HTERT RPE-1 (cell line): ENCODE measurements around the gene IRF8.
"Not testable (repeated sequence)": the region's sequence is repeated elsewhere in the genome, so short reads cannot be mapped to it uniquely, and the experiment has no call there.

Source experiments
- in situ Hi-C: fragments of 300-500 bp; cut with MboI; formaldehyde crosslinking; loops from 4 replicates; pipeline ENCODE4 v1.14.3; 2020; ENCODE audit warnings: low sequenced_read_pairs

Gene IRF8

GRCh38 chr16:85891776-85892166 is 7.2 kb upstream of the IRF8 start:
- in situ Hi-C loops = no loop called here

GRCh38 chr16:85892760-85893159 is 6.2 kb upstream of the IRF8 start:
- in situ Hi-C loops = no loop called here

GRCh38 chr16:85894266-85894665 is 4.7 kb upstream of the IRF8 start:
- in situ Hi-C loops = no loop called here

- in situ Hi-C loops = no loop called here
Measured at GRCh38 chr16:85897382-85897781, 1.6 kb upstream of the IRF8 start.

- in situ Hi-C loops = no loop called here
Measured at GRCh38 chr16:85899444-85899843, 482 bp downstream of the IRF8 start.

- in situ Hi-C loops = no loop called here
Measured at GRCh38 chr16:85900027-85900792, 1.2 kb downstream of the IRF8 start.

GRCh38 chr16:85901110-85901509 is 2.1 kb downstream of the IRF8 start:
- in situ Hi-C loops = no loop called here

- in situ Hi-C loops = no loop called here
Measured at GRCh38 chr16:85901773-85902365, 2.9 kb downstream of the IRF8 start.

GRCh38 chr16:85902366-85903155 is 3.6 kb downstream of the IRF8 start:
- in situ Hi-C loops = no loop called here

GRCh38 chr16:85903559-85903958 is 4.6 kb downstream of the IRF8 start:
- in situ Hi-C loops = no loop called here

GRCh38 chr16:85905110-85906095 is 6.4 kb downstream of the IRF8 start:
- in situ Hi-C loops = no loop called here

GRCh38 chr16:85906349-85906748 is 7.4 kb downstream of the IRF8 start:
- in situ Hi-C loops = no loop called here

- in situ Hi-C loops = not testable (repeated sequence)
Measured at GRCh38 chr16:85907231-85907630, 8.3 kb downstream of the IRF8 start.

- in situ Hi-C loops = no loop called here
Measured at GRCh38 chr16:85908444-85908843, 9.5 kb downstream of the IRF8 start.

- in situ Hi-C loops = no loop called here
Measured at GRCh38 chr16:85908889-85909589, 10.1 kb downstream of the IRF8 start.

- in situ Hi-C loops = no loop called here
Measured at GRCh38 chr16:85909932-85910853, 11.2 kb downstream of the IRF8 start.

GRCh38 chr16:85910854-85911247 is 11.9 kb downstream of the IRF8 start:
- in situ Hi-C loops = no loop called here

- in situ Hi-C loops = no loop called here
Measured at GRCh38 chr16:85911251-85911930, 12.4 kb downstream of the IRF8 start.
